WTC11 (cell line): ENCODE results near the gene SALL1.

Experiments
- CBFB ChIP-seq: sonication (generic); formaldehyde crosslinking; IDR thresholded peaks from 2 replicates; pipeline ENCODE4 v1.8.1; 2022; ENCODE audit warnings: mild to moderate bottlenecking, low read depth, missing genetic modification reagents
- CTCF ChIP-seq: fragments of 200-600 bp; IDR thresholded peaks from 2 replicates; pipeline ENCODE4 v1.8.0; 2022; ENCODE audit warnings: antibody characterized with exemption
- ELF4 ChIP-seq: sonication (generic); formaldehyde crosslinking; IDR thresholded peaks from 2 replicates; pipeline ENCODE4 v1.8.1; 2022; ENCODE audit warnings: low read depth, mild to moderate bottlenecking, moderate library complexity, missing genetic modification reagents
- ESRRA ChIP-seq: sonication (generic); formaldehyde crosslinking; IDR thresholded peaks from 2 replicates; pipeline ENCODE4 v1.8.1; 2022; ENCODE audit warnings: mild to moderate bottlenecking, missing genetic modification reagents, borderline replicate concordance
- MAX ChIP-seq: sonication (generic); formaldehyde crosslinking; IDR thresholded peaks from 2 replicates; pipeline ENCODE4 v1.8.0; 2022; ENCODE audit warnings: mild to moderate bottlenecking, missing genetic modification reagents
- NFE2L1 ChIP-seq: sonication (generic); formaldehyde crosslinking; IDR thresholded peaks from 2 replicates; pipeline ENCODE4 v1.8.1; 2023; ENCODE audit warnings: missing genetic modification reagents
- STAT6 ChIP-seq: sonication (generic); formaldehyde crosslinking; conservative IDR thresholded peaks from 2 replicates; pipeline ENCODE4 v1.8.1; 2023; ENCODE audit warnings: mild to moderate bottlenecking, low read depth, missing genetic modification reagents, moderate library complexity
- TCF7 ChIP-seq: sonication (generic); formaldehyde crosslinking; IDR thresholded peaks from 2 replicates; pipeline ENCODE4 v1.8.0; 2022; ENCODE audit warnings: mild to moderate bottlenecking, low read depth, missing genetic modification reagents, moderate library complexity
- ZBTB21 ChIP-seq: sonication (generic); formaldehyde crosslinking; IDR thresholded peaks from 2 replicates; pipeline ENCODE4 v1.8.1; 2023; ENCODE audit warnings: mild to moderate bottlenecking, missing genetic modification reagents, borderline replicate concordance
- ZMAT4 ChIP-seq: fragments of 250-450 bp; sonication (Bioruptor Pico); IDR thresholded peaks from 2 replicates; pipeline ENCODE4 v1.9.0; 2021; ENCODE audit warnings: mild to moderate bottlenecking
- ZNF232 ChIP-seq: sonication (generic); formaldehyde crosslinking; IDR thresholded peaks from 2 replicates; pipeline ENCODE4 v1.8.0; 2022; ENCODE audit warnings: mild to moderate bottlenecking, missing genetic modification reagents
- TF ChIP-seq, protein P1 (sequence below): sonication (generic); formaldehyde crosslinking; IDR thresholded peaks from 2 replicates; pipeline ENCODE4 v1.8.1; 2022; ENCODE audit warnings: low read depth, mild to moderate bottlenecking, moderate library complexity, missing genetic modification reagents, borderline replicate concordance
- TF ChIP-seq, protein P2 (sequence below): sonication (generic); formaldehyde crosslinking; IDR thresholded peaks from 2 replicates; pipeline ENCODE4 v1.8.0; 2022; ENCODE audit warnings: mild to moderate bottlenecking, missing genetic modification reagents
- TF ChIP-seq, protein P3 (sequence below): sonication (generic); formaldehyde crosslinking; IDR thresholded peaks from 2 replicates; pipeline ENCODE4 v1.8.0; 2022; ENCODE audit warnings: mild to moderate bottlenecking, missing genetic modification reagents

GRCh38 chr16:51137097-51137496 is 14.0 kb downstream of the SALL1 start:
- TF ChIP-seq MAX (CRISPR knock-in tag) (no peak), ESRRA (no peak), CTCF (no peak), ELF4 (no peak), TCF7 (CRISPR knock-in tag) (no peak), ZBTB21 (no peak), ZNF232 (no peak), NFE2L1 (CRISPR knock-in tag) (no peak), STAT6 (CRISPR knock-in tag) (no peak), CBFB (no peak), ZMAT4 (CRISPR knock-in tag) (no peak)
- TF ChIP-seq, protein P1, sequence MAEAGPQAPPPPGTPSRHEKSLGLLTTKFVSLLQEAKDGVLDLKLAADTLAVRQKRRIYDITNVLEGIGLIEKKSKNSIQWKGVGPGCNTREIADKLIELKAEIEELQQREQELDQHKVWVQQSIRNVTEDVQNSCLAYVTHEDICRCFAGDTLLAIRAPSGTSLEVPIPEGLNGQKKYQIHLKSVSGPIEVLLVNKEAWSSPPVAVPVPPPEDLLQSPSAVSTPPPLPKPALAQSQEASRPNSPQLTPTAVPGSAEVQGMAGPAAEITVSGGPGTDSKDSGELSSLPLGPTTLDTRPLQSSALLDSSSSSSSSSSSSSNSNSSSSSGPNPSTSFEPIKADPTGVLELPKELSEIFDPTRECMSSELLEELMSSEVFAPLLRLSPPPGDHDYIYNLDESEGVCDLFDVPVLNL (CRISPR knock-in tag) = no peak
- TF ChIP-seq, protein P2, sequence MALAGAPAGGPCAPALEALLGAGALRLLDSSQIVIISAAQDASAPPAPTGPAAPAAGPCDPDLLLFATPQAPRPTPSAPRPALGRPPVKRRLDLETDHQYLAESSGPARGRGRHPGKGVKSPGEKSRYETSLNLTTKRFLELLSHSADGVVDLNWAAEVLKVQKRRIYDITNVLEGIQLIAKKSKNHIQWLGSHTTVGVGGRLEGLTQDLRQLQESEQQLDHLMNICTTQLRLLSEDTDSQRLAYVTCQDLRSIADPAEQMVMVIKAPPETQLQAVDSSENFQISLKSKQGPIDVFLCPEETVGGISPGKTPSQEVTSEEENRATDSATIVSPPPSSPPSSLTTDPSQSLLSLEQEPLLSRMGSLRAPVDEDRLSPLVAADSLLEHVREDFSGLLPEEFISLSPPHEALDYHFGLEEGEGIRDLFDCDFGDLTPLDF (CRISPR knock-in tag) = no peak
- TF ChIP-seq, protein P3, sequence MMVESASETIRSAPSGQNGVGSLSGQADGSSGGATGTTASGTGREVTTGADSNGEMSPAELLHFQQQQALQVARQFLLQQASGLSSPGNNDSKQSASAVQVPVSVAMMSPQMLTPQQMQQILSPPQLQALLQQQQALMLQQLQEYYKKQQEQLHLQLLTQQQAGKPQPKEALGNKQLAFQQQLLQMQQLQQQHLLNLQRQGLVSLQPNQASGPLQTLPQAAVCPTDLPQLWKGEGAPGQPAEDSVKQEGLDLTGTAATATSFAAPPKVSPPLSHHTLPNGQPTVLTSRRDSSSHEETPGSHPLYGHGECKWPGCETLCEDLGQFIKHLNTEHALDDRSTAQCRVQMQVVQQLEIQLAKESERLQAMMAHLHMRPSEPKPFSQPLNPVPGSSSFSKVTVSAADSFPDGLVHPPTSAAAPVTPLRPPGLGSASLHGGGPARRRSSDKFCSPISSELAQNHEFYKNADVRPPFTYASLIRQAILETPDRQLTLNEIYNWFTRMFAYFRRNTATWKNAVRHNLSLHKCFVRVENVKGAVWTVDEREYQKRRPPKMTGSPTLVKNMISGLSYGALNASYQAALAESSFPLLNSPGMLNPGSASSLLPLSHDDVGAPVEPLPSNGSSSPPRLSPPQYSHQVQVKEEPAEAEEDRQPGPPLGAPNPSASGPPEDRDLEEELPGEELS (CRISPR knock-in tag) = no peak
